Brain microvascular endothelial cell (primary cell): Measurements from ENCODE around the gene SH3RF2.

ENCODE experiments used
- DNase-seq: peaks from one replicate; pipeline ENCODE4 v3.0.0-alpha.2; 2020
- H3K27ac ChIP-seq: fragments of 250-450 bp; sonication (Bioruptor Pico); 2 replicates; pipeline ENCODE4 v1.5.1; 2020; ENCODE audit warnings: mild to moderate bottlenecking, moderate library complexity
- H3K27me3 ChIP-seq: fragments of 250-450 bp; sonication (Bioruptor Pico); replicated peaks from 2 replicates; pipeline ENCODE4 v1.5.1; 2020; ENCODE audit warnings: mild to moderate bottlenecking
- H3K36me3 ChIP-seq: fragments of 250-450 bp; sonication (Bioruptor Pico); replicated peaks from 2 replicates; pipeline ENCODE4 v1.5.1; 2020; ENCODE audit warnings: mild to moderate bottlenecking
- H3K4me3 ChIP-seq: 2 replicates; pipeline ENCODE4 v1.5.1; 2011; ENCODE audit warnings: low read depth, mild to moderate bottlenecking, control low read depth, low read length, moderate library complexity
- CTCF ChIP-seq: IDR thresholded peaks from 2 replicates; pipeline ENCODE4 v1.5.1; 2011; ENCODE audit warnings: low read depth, mild to moderate bottlenecking, moderate library complexity, low read length, control low read depth, inconsistent platforms; ENCODE audit errors: missing control alignments
- in situ Hi-C: cut with HindIII; loops from 2 replicates; pipeline ENCODE4 v1.10.0; 2017; ENCODE audit warnings: low sequenced_read_pairs, low pct_ligation_motif_present

SH3RF2 gene

GRCh38 chr5:145981589-145982571, 45.5 kb downstream of the SH3RF2 start:
- no peak overlapping the region for H3K4me3 ChIP-seq
- H3K27ac ChIP-seq: no peak overlapping the region
- DNase-seq: no peak
- in situ Hi-C loops: no loop called here
- H3K36me3 ChIP-seq: no peaks in the 10 kb centered on the region
- no peaks in the 10 kb centered on the region for H3K27me3 ChIP-seq
- no peak for TF ChIP-seq CTCF

- Histone ChIP-seq H3K4me3 (no peak overlapping the region), H3K36me3 (no peaks in the 10 kb centered on the region), H3K27ac (no peak overlapping the region), H3K27me3 (no peaks in the 10 kb centered on the region)
- in situ Hi-C loops: no loop called here
- TF ChIP-seq CTCF: no peak
- no peak for DNase-seq
These were observed 46.4 kb downstream of the SH3RF2 start for GRCh38 chr5:145982572-145983318.

- in situ Hi-C loops: no loop called here
- Histone ChIP-seq H3K36me3 (no peaks in the 10 kb centered on the region), H3K4me3 (no peak overlapping the region), H3K27me3 (no peaks in the 10 kb centered on the region), H3K27ac (no peak overlapping the region)
- DNase-seq: no peak
- TF ChIP-seq CTCF: no peak
These were observed 47.1 kb downstream of the SH3RF2 start for GRCh38 chr5:145983446-145983845.

- Histone ChIP-seq H3K27ac (no peak overlapping the region), H3K4me3 (no peak overlapping the region), H3K36me3 (no peaks in the 10 kb centered on the region), H3K27me3 (no peaks in the 10 kb centered on the region)
- no peak for DNase-seq
- TF ChIP-seq CTCF: no peak
- in situ Hi-C loops: no loop called here
These were observed 47.7 kb downstream of the SH3RF2 start for GRCh38 chr5:145984072-145984471.

- DNase-seq: no peak
- Histone ChIP-seq H3K4me3 (no peak overlapping the region), H3K27me3 (no peaks in the 10 kb centered on the region), H3K27ac (no peak overlapping the region), H3K36me3 (no peaks in the 10 kb centered on the region)
- in situ Hi-C loops: no loop called here
- no peak for TF ChIP-seq CTCF
These were observed 51.5 kb downstream of the SH3RF2 start for GRCh38 chr5:145987856-145988255.
